ENCODE data around the gene NRXN3.

Gene NRXN3

DNA sequence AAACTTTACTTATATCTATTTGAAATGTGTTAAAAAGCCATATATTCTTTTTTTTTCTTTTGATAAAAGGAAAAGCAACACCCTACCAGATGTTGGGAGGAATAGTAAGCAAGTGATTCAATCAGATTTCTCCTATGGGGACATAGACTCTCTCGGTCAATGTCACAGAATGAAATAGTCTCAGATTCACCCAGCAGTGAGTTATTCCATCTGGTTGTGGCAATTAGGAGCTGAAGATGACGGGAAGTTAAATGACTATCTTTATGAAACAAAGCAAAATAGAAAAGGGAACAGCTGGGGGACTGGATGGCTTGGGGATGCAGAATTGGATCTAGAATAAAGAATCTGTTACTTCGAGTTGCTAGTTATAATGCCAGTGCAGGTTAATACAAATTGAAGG lies 857.0 kb downstream of the NRXN3 start:
- no peak overlapping the region for H3K4me3 ChIP-seq (ENCODE audit: low read depth, low read length)
- TF ChIP-seq, protein P1, sequence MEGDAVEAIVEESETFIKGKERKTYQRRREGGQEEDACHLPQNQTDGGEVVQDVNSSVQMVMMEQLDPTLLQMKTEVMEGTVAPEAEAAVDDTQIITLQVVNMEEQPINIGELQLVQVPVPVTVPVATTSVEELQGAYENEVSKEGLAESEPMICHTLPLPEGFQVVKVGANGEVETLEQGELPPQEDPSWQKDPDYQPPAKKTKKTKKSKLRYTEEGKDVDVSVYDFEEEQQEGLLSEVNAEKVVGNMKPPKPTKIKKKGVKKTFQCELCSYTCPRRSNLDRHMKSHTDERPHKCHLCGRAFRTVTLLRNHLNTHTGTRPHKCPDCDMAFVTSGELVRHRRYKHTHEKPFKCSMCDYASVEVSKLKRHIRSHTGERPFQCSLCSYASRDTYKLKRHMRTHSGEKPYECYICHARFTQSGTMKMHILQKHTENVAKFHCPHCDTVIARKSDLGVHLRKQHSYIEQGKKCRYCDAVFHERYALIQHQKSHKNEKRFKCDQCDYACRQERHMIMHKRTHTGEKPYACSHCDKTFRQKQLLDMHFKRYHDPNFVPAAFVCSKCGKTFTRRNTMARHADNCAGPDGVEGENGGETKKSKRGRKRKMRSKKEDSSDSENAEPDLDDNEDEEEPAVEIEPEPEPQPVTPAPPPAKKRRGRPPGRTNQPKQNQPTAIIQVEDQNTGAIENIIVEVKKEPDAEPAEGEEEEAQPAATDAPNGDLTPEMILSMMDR (IDR thresholded peaks at IDR 0.05; ENCODE audit: low read depth, low read length), result no peak

DNA sequence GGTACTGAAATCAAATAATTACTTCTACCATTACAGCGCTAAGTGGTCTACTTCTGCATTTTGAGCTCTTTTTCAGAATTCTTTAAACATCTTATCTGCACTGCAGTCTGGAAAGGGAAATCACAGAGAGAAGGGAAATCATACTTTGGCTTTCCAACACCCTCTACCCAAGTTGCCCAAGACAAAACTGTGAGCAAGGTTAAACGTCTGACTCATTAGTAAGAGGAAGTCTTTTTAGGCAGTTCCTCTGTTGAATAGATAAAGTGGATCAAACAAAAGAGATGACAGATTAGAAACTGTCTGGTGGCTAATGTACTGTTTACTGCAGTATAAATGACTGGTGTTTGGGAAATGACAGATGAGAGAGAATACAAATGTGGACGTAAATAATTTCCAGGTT lies 858.1 kb downstream of the NRXN3 start:
- no peak overlapping the region for H3K4me3 ChIP-seq (ENCODE audit: low read depth, low read length)
- TF ChIP-seq, protein P1 (IDR thresholded peaks at IDR 0.05; ENCODE audit: low read depth, low read length), result no peak

DNA sequence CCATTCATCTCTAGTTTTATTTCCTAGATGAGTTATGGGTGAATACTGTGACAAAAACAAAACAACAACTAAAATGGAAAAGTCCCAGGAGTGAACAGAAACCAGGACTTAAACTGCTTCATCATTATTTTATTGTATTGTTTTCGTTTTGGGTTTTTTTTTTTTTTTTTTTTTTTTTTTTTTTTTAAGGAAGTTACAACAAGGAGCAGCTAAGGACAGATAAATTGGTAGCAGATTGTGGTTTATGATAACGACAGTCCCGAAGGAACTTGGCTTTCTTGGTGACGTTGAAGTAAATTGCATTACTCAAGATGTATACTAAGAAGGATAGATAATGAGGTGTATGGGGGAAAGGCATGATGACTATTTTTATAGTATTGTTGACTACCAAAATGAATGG lies 866.3 kb downstream of the NRXN3 start:
- H3K4me3 ChIP-seq (ENCODE audit: low read depth, low read length), result no peak overlapping the region
- TF ChIP-seq, protein P1 (IDR thresholded peaks at IDR 0.05; ENCODE audit: low read depth, low read length), result no peak

DNA sequence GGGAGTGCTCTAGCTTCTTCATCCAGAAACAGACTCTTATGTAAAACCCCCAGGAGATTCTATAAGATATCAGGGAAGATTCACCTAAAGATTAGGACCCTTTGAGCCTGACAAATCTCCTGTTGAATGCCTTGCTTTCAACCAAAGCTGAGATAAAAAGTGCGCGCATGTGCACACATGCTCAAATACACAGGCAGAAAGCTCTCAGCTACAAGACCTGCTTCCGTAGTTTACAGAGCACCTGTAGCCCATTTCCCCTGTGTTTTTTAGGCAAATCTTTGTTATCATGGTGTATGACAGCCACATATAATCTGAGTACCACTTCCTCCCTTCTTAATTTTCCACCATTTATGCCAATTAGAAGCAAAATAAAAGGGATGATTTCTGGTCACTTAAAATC lies 866.9 kb downstream of the NRXN3 start:
- H3K4me3 ChIP-seq (ENCODE audit: low read depth, low read length), result no peak overlapping the region
- TF ChIP-seq, protein P1 (IDR thresholded peaks at IDR 0.05; ENCODE audit: low read depth, low read length), result no peak

DNA sequence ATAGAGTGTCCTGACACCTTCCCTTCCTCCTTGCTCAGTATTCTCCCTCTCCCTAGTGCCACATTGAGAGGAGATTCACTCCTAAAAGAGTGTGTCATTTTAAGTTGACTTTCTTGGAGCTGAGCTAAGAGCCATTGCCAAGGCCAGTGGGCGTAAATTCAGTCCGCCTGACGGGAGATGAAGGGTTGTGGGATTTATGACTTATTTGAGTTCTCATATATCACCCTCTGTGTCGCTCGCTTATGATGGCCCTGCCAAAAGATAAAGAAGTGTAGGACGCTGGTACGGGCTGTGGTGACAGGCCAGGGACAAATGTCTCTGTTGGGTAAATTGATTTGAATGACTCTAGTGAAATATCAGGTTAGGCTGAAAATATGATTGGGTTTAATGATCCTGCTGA lies 867.4 kb downstream of the NRXN3 start:
- TF ChIP-seq, protein P1 (IDR thresholded peaks at IDR 0.05; ENCODE audit: low read depth, low read length), result no peak
- H3K4me3 ChIP-seq (ENCODE audit: low read depth, low read length), result no peak overlapping the region

DNA sequence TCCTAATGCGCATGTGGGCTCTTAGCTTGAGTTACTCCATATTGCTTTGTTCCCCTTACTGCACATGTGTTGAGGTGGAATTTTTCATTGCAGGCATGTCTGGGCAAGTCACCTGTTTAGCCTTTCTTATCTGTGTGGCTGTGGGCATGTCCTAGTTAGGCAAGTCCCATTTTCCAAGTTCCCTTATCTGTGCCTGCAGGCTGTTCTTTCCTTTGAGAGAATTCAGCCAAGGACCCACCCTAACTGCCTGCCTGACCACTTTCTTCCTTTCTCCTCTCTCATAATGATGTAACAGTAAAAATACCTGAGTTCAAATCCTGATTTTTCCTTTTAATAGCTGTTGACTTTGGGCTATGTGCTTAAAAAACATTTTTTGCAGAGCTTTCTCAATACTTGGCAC lies 870.6 kb downstream of the NRXN3 start:
- TF ChIP-seq, protein P1 (IDR thresholded peaks at IDR 0.05; ENCODE audit: low read depth, low read length), result no peak
- no peak overlapping the region for H3K4me3 ChIP-seq (ENCODE audit: low read depth, low read length)

DNA sequence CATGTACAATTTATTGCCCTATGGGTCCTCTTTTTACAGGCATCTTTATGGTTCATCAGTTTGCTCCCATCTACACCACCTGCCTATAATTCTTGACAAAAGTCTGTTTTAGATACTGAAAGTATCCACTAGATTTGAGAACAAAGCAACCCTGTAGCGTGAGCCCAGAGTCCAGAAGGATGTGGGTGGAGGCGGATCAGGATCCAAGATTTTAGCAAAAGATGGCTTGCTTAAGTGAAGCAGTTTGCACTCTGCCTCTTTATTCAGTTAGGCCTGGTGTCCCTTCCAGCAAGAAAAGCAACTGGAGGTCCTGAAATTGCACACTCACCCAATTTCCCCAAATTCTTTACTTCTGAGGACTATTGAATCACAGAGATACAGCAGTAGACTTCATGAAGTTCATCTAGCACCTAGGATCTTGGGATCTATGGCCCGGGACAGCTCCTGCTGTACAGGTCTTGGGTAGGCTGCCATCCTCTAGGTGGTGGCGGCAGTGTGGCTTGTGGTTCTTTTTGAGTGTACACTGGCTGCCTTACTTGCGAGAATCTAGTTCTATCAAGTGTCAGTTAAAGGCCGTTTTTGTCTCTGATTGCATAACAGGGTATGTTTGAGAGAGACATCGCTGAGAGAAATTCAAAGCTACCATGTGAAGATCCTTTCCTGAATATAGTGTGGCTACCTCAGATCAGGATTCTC lies 873.2 kb downstream of the NRXN3 start:
- TF ChIP-seq, protein P1 (IDR thresholded peaks at IDR 0.05; ENCODE audit: low read depth, low read length), result no peak
- H3K4me3 ChIP-seq (ENCODE audit: low read depth, low read length), result no peak overlapping the region

All from WI38 (cell line).